Measurements from ENCODE around the gene TSC22D4. TPM values are rescaled to one million over a fixed set of nuclear protein-coding genes. Genes with fewer than 3 reads are reported as not detected.

TSC22D4 gene
- 29.0 TPM for total RNA-seq

GRCh38 chr7:100478958-100479660 lies at the start of gene TSC22D4:
TSS of gene TSC22D4 (minus strand) at chr7:100479214. CDS start at chr7:100478038, 1,176 bp downstream.

GRCh38 chr7:100483722-100484672 lies 5.0 kb upstream of the TSC22D4 start, which contains the start of gene NYAP1:
TSS of gene NYAP1 (plus strand) at chr7:100483927. CDS start at chr7:100485312, 1,385 bp downstream.

GRCh38 chr7:100464210-100464660 lies 14.8 kb downstream of the TSC22D4 start, which contains the start of gene SPACDR:
TSS of gene SPACDR (minus strand) at chr7:100464260. CDS start at chr7:100464025, 235 bp downstream.

GRCh38 chr7:100429637-100430492 lies 49.1 kb downstream of the TSC22D4 start, which contains the start of gene MEPCE:
TSS of gene MEPCE (plus strand) at chr7:100429831. CDS start at chr7:100430019, 188 bp downstream.

GRCh38 chr7:100428199-100428966 lies 50.6 kb downstream of the TSC22D4 start, which contains the start of gene ZCWPW1:
TSS of gene ZCWPW1 (minus strand) at chr7:100428703. CDS start at chr7:100420649, 8,054 bp downstream.

Other genes starting within 250 kb of the TSC22D4 start
- not detected for gene SPDYE3, start 171.5 kb downstream of the TSC22D4 start, total RNA-seq
- gene PILRB, start 121.1 kb downstream of the TSC22D4 start, total RNA-seq, result 33.3 TPM
- 1.8 TPM for gene PILRA, start 105.7 kb downstream of the TSC22D4 start, total RNA-seq
- gene ZCWPW1, start 50.5 kb downstream of the TSC22D4 start, total RNA-seq, result 2.9 TPM
- 27.2 TPM for gene MEPCE, start 49.4 kb downstream of the TSC22D4 start, total RNA-seq
- 13.9 TPM for gene PPP1R35, start 42.7 kb downstream of the TSC22D4 start, total RNA-seq
- not detected for gene SPACDR, start 15.0 kb downstream of the TSC22D4 start, total RNA-seq
- gene NYAP1, start 4.7 kb upstream of the TSC22D4 start, total RNA-seq, result 6.0 TPM
- 7.5 TPM for gene AGFG2, start 60.0 kb upstream of the TSC22D4 start, total RNA-seq
- gene SAP25, start 94.7 kb upstream of the TSC22D4 start, total RNA-seq, result not detected
- 41.8 TPM for gene LRCH4, start 106.9 kb upstream of the TSC22D4 start, total RNA-seq
- gene FBXO24, start 107.1 kb upstream of the TSC22D4 start, total RNA-seq, result 2.5 TPM
- 198 TPM for gene PCOLCE, start 123.1 kb upstream of the TSC22D4 start, total RNA-seq
- gene MOSPD3, start 133.3 kb upstream of the TSC22D4 start, total RNA-seq, result 10.0 TPM
- gene TFR2, start 162.3 kb upstream of the TSC22D4 start, total RNA-seq, result 6.2 TPM
- gene ACTL6B, start 177.2 kb upstream of the TSC22D4 start, total RNA-seq, result 14.7 TPM
- gene GNB2, start 194.5 kb upstream of the TSC22D4 start, total RNA-seq, result 103 TPM
- gene GIGYF1, start 215.0 kb upstream of the TSC22D4 start, total RNA-seq, result 45.0 TPM
- 25.2 TPM for gene POP7, start 226.9 kb upstream of the TSC22D4 start, total RNA-seq
- gene EPO, start 241.3 kb upstream of the TSC22D4 start, total RNA-seq, result not detected